Measurements from ENCODE around the gene BCAR3. TPM values are rescaled to one million over a fixed set of nuclear protein-coding genes. Genes with fewer than 3 reads are reported as not detected.

Gene BCAR3
- total and polyA plus RNA-seq, 2 of the 4 experiments (the other 2 are of a cell fraction): 41.4 to 46.4 TPM

DNA sequence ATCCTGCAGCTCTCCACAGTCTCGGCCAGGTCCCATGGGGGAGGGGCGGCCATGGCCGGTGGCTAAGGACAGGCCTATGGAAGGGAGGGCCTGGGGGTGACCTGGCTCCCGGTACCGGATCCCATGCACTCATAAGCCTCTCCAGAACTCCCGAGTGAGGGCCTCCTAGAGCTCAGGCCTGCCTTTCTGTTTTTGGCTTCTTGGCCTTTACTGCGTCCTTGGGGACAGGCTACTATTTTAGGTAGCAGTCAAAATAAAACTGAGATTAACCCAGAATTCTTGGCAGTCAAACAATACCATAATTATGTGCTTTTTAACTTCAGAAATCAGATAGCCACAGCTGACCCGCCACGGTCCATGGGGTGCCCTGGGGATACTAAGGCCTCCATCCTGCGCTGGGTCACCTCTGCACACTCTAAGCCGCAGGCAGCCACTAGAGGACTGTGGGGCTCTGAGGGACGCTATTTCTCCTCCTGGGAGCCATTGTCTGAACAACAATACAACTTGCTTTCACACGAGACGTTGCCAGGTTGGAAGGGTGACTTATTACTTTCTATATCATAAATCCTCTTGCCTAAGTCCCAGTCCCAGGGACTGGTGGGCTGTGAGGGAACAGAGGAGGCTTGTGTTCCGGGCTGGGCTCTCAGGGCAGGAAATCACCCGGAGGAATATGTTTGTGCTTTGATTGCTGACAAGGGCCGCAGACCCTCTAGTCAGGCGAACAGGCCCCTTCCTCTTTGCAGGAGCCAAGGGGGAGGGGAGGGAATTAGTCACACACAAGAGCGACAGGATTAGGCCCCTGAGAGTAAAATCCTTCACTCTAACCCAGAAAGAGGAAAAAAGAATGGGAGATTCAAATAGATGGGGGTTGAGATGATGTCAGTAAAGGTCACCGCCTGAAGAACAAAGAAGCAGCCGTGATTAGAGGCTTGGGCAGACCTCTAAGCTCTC is 40.7 kb upstream of the BCAR3 start:
- no peak for DNase-seq
- Histone ChIP-seq H3K14ac (replicated peaks; ENCODE audit: low read depth, low read length) (peak overlapping the region; percentile 10; the same call in 1 of the 2 replicates), H4K91ac (ENCODE audit: insufficient read depth, low read depth, low read length) (peak overlapping the region; percentile 49; the same call in 1 of the 2 replicates), H2BK120ac (ENCODE audit: low read depth, low read length) (peak overlapping the region; percentile 66), H2AK9ac (replicated peaks; ENCODE audit: low read depth, low read length, poor library complexity) (peak overlapping the region; percentile 48), H3K23ac (ENCODE audit: low read depth, low read length) (0 out of 2 replicates have a peak overlapping the region, but pooled peaks have one; percentile 18), H2AFZ (replicated peaks; ENCODE audit: low read length, poor library complexity) (peak overlapping the region; percentile 75), H3K4me3 (ENCODE audit: insufficient read depth, low read depth, low read length) (no peak overlapping the region), H3K4me1 (ENCODE audit: control insufficient read depth, insufficient read depth, low read length) (peaks cover 7% of the 10 kb centered on the region), H3K27me3 (ENCODE audit: control insufficient read depth, insufficient read depth, low read length) (no peaks in the 10 kb centered on the region), H3K9ac (ENCODE audit: low read depth, low read length) (no peak overlapping the region), H3K36me3 (ENCODE audit: control insufficient read depth, insufficient read depth, low read length) (no peaks in the 10 kb centered on the region), H3K9me1 (ENCODE audit: insufficient read depth, low read length) (peaks cover 19% of the 10 kb centered on the region), H3K4ac (ENCODE audit: low read depth, low read length) (peak overlapping the region; percentile 60), H2AK5ac (ENCODE audit: low read depth, low read length) (peak overlapping the region; percentile 24; the same call in 1 of the 2 replicates), H3K27ac (ENCODE audit: insufficient read depth, low read length) (no peak overlapping the region), H4K8ac (ENCODE audit: low read depth in 2 of 2, low read length in 2 of 2) (peak overlapping the region in 1 of 2 experiments; percentile 45; a peak in 2 of 4 replicates), H3K18ac (ENCODE audit: low read depth, low read length) (no peak overlapping the region), H3K79me1 (ENCODE audit: low read depth in 1 of 2, low read length in 2 of 2) (no peaks in the 10 kb centered on the region), H3K9me3 (ENCODE audit: control insufficient read depth, insufficient read depth, low read length) (no peaks in the 10 kb centered on the region), H2BK15ac (ENCODE audit: low read depth, low read length) (peak overlapping the region; percentile 23; the same call in 1 of the 3 replicates), H4K20me1 (ENCODE audit: insufficient read depth, low read length) (no peaks in the 10 kb centered on the region), H4K5ac (ENCODE audit: low read depth, low read length) (no peak overlapping the region), H2BK20ac (ENCODE audit: low read depth, low read length) (no peak overlapping the region), H3K56ac (ENCODE audit: extremely low read depth, insufficient read depth, low read length) (no peak overlapping the region), H3K4me2 (ENCODE audit: low read depth, low read length) (no peak overlapping the region), H2BK5ac (ENCODE audit: low read depth, low read length, poor library complexity, severe bottlenecking) (peak overlapping the region; percentile 33)
- POLR2A ChIA-PET (ENCODE audit: unreplicated experiment): no interaction called here
- in situ Hi-C loops (cut with MboI; ENCODE audit: low sequenced_read_pairs) (no loop called here), intact Hi-C loops (cut with micrococcal nuclease) (no loop called here), dilution Hi-C loops (cut with HindIII; ENCODE audit: low sequenced_read_pairs, unreplicated experiment) (no loop called here)
- BruUV-seq (replicated peaks): no TSS peak
- CTCF ChIA-PET: no interaction called here
- no peak for ATAC-seq (ENCODE audit: low read depth)
- 80% methylated on average over 1 of the region's 21 CpGs; no CpG with 5 or more reads in 1 of the 2 experiments for WGBS, 2 experiments (ENCODE audit: extremely low coverage in 2 of 2, insufficient read length in 1 of 2)
- TF ChIP-seq MXI1 (IDR thresholded peaks at IDR 0.05; ENCODE audit: borderline replicate concordance, low read depth, low read length) (no peak), RAD21 (IDR thresholded peaks at IDR 0.05; ENCODE audit: low read length) (no peak), NFE2L2 (IDR thresholded peaks at IDR 0.05; ENCODE audit: low read depth, low read length) (no peak), RCOR1 (IDR thresholded peaks at IDR 0.05; ENCODE audit: insufficient replicate concordance, low read length) (no peak), BHLHE40 (IDR thresholded peaks at IDR 0.05; ENCODE audit: low read depth, low read length) (no peak), CHD1 (IDR thresholded peaks at IDR 0.05; ENCODE audit: low read depth, low read length) (no peak), CEBPB (IDR thresholded peaks at IDR 0.05; ENCODE audit: low read depth, low read length) (no peak), CTCF (conservative IDR thresholded peaks at IDR 0.05; ENCODE audit: low read depth, low read length) (no peak), RFX5 (IDR thresholded peaks at IDR 0.05; ENCODE audit: low read depth, low read length) (no peak), MAZ (IDR thresholded peaks at IDR 0.05; ENCODE audit: borderline replicate concordance, low read depth, low read length) (no peak), POLR2A (IDR thresholded peaks at IDR 0.05; ENCODE audit: low read depth, low read length) (no peak), MAFK (IDR thresholded peaks at IDR 0.05; ENCODE audit: low read depth, low read length) (no peak)
- TF ChIP-seq, protein P1, sequence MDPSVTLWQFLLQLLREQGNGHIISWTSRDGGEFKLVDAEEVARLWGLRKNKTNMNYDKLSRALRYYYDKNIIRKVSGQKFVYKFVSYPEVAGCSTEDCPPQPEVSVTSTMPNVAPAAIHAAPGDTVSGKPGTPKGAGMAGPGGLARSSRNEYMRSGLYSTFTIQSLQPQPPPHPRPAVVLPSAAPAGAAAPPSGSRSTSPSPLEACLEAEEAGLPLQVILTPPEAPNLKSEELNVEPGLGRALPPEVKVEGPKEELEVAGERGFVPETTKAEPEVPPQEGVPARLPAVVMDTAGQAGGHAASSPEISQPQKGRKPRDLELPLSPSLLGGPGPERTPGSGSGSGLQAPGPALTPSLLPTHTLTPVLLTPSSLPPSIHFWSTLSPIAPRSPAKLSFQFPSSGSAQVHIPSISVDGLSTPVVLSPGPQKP (IDR thresholded peaks at IDR 0.05; ENCODE audit: borderline replicate concordance, low read depth, low read length): no peak
- TF ChIP-seq, protein P2, sequence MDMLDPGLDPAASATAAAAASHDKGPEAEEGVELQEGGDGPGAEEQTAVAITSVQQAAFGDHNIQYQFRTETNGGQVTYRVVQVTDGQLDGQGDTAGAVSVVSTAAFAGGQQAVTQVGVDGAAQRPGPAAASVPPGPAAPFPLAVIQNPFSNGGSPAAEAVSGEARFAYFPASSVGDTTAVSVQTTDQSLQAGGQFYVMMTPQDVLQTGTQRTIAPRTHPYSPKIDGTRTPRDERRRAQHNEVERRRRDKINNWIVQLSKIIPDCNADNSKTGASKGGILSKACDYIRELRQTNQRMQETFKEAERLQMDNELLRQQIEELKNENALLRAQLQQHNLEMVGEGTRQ (IDR thresholded peaks at IDR 0.05; ENCODE audit: low read depth, low read length): no peak

Data from IMR-90 (cell line).